ENCODE data around the gene CAPS.

CAPS gene

GRCh38 chr19:5903624-5904351 is 10.3 kb upstream of the CAPS start, which contains the start of gene NDUFA11:
NDUFA11 (minus strand) TSS chr19:5903790; CDS start chr19:5903708, 82 bp downstream.
- TF ChIP-seq CTCF (IDR thresholded peaks at IDR 0.05): no peak

- TF ChIP-seq CTCF (IDR thresholded peaks at IDR 0.05): no peak
Measured at GRCh38 chr19:5904352-5905113, 9.5 kb upstream of the CAPS start, which contains the start of gene VMAC. VMAC (plus strand) TSS chr19:5904872; CDS start chr19:5904891, 19 bp downstream.

- no peak for TF ChIP-seq CTCF (IDR thresholded peaks at IDR 0.05)
Measured at GRCh38 chr19:5905114-5905778, 8.8 kb upstream of the CAPS start.

GRCh38 chr19:5907241-5907640 is 6.8 kb upstream of the CAPS start:
- TF ChIP-seq CTCF (IDR thresholded peaks at IDR 0.05): no peak

- TF ChIP-seq CTCF (IDR thresholded peaks at IDR 0.05): no peak
Measured at GRCh38 chr19:5908773-5909442, 5.1 kb upstream of the CAPS start.

GRCh38 chr19:5910638-5910907 is 3.5 kb upstream of the CAPS start:
- no peak for TF ChIP-seq CTCF (IDR thresholded peaks at IDR 0.05)

GRCh38 chr19:5911366-5911765 is 2.7 kb upstream of the CAPS start:
- no peak for TF ChIP-seq CTCF (IDR thresholded peaks at IDR 0.05)
